H9 (cell line): ENCODE data around the gene TBCK. TPM values are rescaled to one million over a fixed set of nuclear protein-coding genes. Genes with fewer than 3 reads are reported as not detected.

Source experiments
- DNase-seq: peaks from one replicate; pipeline ENCODE4 v3.0.0-alpha.2; 2017
- H2AFZ ChIP-seq: one replicate; pipeline ENCODE4 v1.6.1; 2013; ENCODE audit warnings: mild to moderate bottlenecking, low read length, control low read depth, moderate library complexity
- H2AK5ac ChIP-seq: 2 replicates; pipeline ENCODE4 v1.6.1; 2013; ENCODE audit warnings: low read length, control low read depth, mixed read lengths; ENCODE audit not compliant: insufficient read length
- H2BK120ac ChIP-seq: one replicate; pipeline ENCODE4 v1.6.1; 2013; ENCODE audit warnings: low read depth, mild to moderate bottlenecking, low read length, control low read depth, inconsistent platforms; ENCODE audit not compliant: poor library complexity, severe bottlenecking
- H2BK12ac ChIP-seq: 2 replicates; pipeline ENCODE4 v1.6.1; 2013; ENCODE audit warnings: low read length, control low read depth, mixed read lengths, low read depth; ENCODE audit not compliant: insufficient read length
- H2BK15ac ChIP-seq: 2 replicates; pipeline ENCODE4 v1.6.1; 2013; ENCODE audit warnings: low read depth, low read length, control low read depth
- H2BK20ac ChIP-seq: one replicate; pipeline ENCODE4 v1.6.1; 2013; ENCODE audit warnings: low read depth, mild to moderate bottlenecking, low read length, control low read depth, inconsistent platforms; ENCODE audit not compliant: poor library complexity, severe bottlenecking
- H2BK5ac ChIP-seq: 2 replicates; pipeline ENCODE4 v1.6.1; 2013; ENCODE audit warnings: low read length, control low read depth, mixed read lengths; ENCODE audit not compliant: insufficient read length
- H3K14ac ChIP-seq: 2 replicates; pipeline ENCODE4 v1.6.1; 2013; ENCODE audit warnings: low read length, control low read depth; ENCODE audit not compliant: insufficient read depth
- H3K18ac ChIP-seq: 2 replicates; pipeline ENCODE4 v1.6.1; 2013; ENCODE audit warnings: low read depth, mild to moderate bottlenecking, mixed read lengths, low read length, control low read depth; ENCODE audit not compliant: insufficient read length
- H3K23ac ChIP-seq: 2 replicates; pipeline ENCODE4 v1.6.1; 2013; ENCODE audit warnings: low read length, control low read depth, mixed read lengths, low read depth; ENCODE audit not compliant: insufficient read length
- H3K23me2 ChIP-seq: 2 replicates; pipeline ENCODE4 v1.6.1; 2013; ENCODE audit warnings: low read depth, mild to moderate bottlenecking, mixed read lengths, low read length, control low read depth; ENCODE audit not compliant: insufficient read length, poor library complexity, severe bottlenecking
- H3K27ac ChIP-seq: 2 replicates; pipeline ENCODE4 v1.5.1; 2013; ENCODE audit warnings: low read length, control low read depth, mixed read lengths, low read depth; ENCODE audit not compliant: insufficient read length
- H3K27me3 ChIP-seq: 2 replicates; pipeline ENCODE4 v1.6.1; 2013; ENCODE audit warnings: low read length, control low read depth, inconsistent platforms; ENCODE audit not compliant: insufficient read depth
- H3K4ac ChIP-seq: 2 replicates; pipeline ENCODE4 v1.6.1; 2013; ENCODE audit warnings: low read depth, mild to moderate bottlenecking, control low read depth, inconsistent platforms, low read length, moderate library complexity
- H3K4me1 ChIP-seq: 2 replicates; pipeline ENCODE4 v1.6.1; 2013; ENCODE audit warnings: low read length, control low read depth, inconsistent platforms; ENCODE audit not compliant: insufficient read depth
- H3K4me2 ChIP-seq: 2 replicates; pipeline ENCODE4 v1.6.1; 2013; ENCODE audit warnings: low read length, control low read depth, mixed read lengths; ENCODE audit not compliant: insufficient read length, insufficient read depth
- H3K56ac ChIP-seq: 2 replicates; pipeline ENCODE4 v1.6.1; 2013; ENCODE audit warnings: low read depth, mild to moderate bottlenecking, mixed read lengths, low read length, control low read depth; ENCODE audit not compliant: insufficient read length
- H3K79me1 ChIP-seq: 2 replicates; pipeline ENCODE4 v1.6.1; 2013; ENCODE audit warnings: low read depth, mild to moderate bottlenecking, moderate library complexity, low read length, control low read depth, inconsistent platforms; ENCODE audit not compliant: insufficient read depth, poor library complexity, severe bottlenecking
- H3K79me2 ChIP-seq: 2 replicates; pipeline ENCODE4 v1.6.1; 2013; ENCODE audit warnings: low read length, control low read depth, inconsistent platforms; ENCODE audit not compliant: insufficient read depth
- H3K9ac ChIP-seq: 2 replicates; pipeline ENCODE4 v1.6.1; 2013; ENCODE audit warnings: low read length, control low read depth, mixed read lengths; ENCODE audit not compliant: insufficient read length; ENCODE audit errors: extremely low read depth
- H3K9me3 ChIP-seq: one replicate; pipeline ENCODE4 v1.6.1; 2013; ENCODE audit warnings: low read depth, low read length, inconsistent platforms; ENCODE audit not compliant: control insufficient read depth
- H3T11ph ChIP-seq: one replicate; pipeline ENCODE4 v1.6.1; 2013; ENCODE audit warnings: mild to moderate bottlenecking, low read length, control low read depth, inconsistent platforms
- H4K20me1 ChIP-seq: one replicate; pipeline ENCODE4 v1.6.1; 2013; ENCODE audit not compliant: control insufficient read depth, insufficient read length, insufficient read depth
- H4K5ac ChIP-seq: 2 replicates; pipeline ENCODE4 v1.6.1; 2013; ENCODE audit warnings: low read depth, mild to moderate bottlenecking, mixed read lengths, low read length, control low read depth; ENCODE audit not compliant: insufficient read length
- H4K8ac ChIP-seq: replicated peaks from 2 replicates; pipeline ENCODE4 v1.6.1; 2013; ENCODE audit warnings: low read length, control low read depth, mixed read lengths, low read depth; ENCODE audit not compliant: insufficient read length
- H4K91ac ChIP-seq: 2 replicates; pipeline ENCODE4 v1.6.1; 2013; ENCODE audit warnings: low read depth, mild to moderate bottlenecking, moderate library complexity, mixed read lengths, low read length, control low read depth; ENCODE audit not compliant: insufficient read length
- H3K27ac Mint-ChIP-seq, 3 experiments: 2 replicates in 2 of 3; 3 replicates in 1 of 3; pipeline ENCODE4 v1.8.0; 2020 to 2021; ENCODE audit warnings: mixed read lengths in 3 of 3, mild to moderate bottlenecking in 1 of 3, moderate library complexity in 1 of 3
- H3K27me3 Mint-ChIP-seq: 2 replicates; pipeline ENCODE4 v1.8.0; 2021; ENCODE audit warnings: low read depth, mild to moderate bottlenecking, moderate library complexity, mixed read lengths
- H3K36me3 Mint-ChIP-seq, 3 experiments: 2 replicates in 2 of 3; 3 replicates in 1 of 3; pipeline ENCODE4 v1.8.0; 2020 to 2021; ENCODE audit warnings: low read depth in 3 of 3, mixed read lengths in 3 of 3; ENCODE audit not compliant: insufficient read depth in 1 of 3
- H3K4me1 Mint-ChIP-seq, 2 experiments: 2 replicates each; pipeline ENCODE4 v1.8.0; 2020; ENCODE audit warnings: mixed read lengths in 2 of 2
- H3K4me3 Mint-ChIP-seq, 2 experiments: 2 replicates in 1 of 2; 3 replicates in 1 of 2; pipeline ENCODE4 v1.8.0; 2020 to 2021; ENCODE audit warnings: mild to moderate bottlenecking in 2 of 2, mixed read lengths in 2 of 2, moderate library complexity in 1 of 2
- H3K9me3 Mint-ChIP-seq, 2 experiments: 2 replicates in 1 of 2; 3 replicates in 1 of 2; pipeline ENCODE4 v1.8.0; 2020; ENCODE audit warnings: mild to moderate bottlenecking in 2 of 2, mixed read lengths in 2 of 2, moderate library complexity in 1 of 2
- WGBS: extraction: QIAGEN DNeasy Blood & Tissue Kit; methylation state at CpG from one replicate; pipeline ENCODE4 v1.1.7; 2013; ENCODE audit warnings: missing lambda C conversion rate, low lambda C conversion rate, mixed read lengths; ENCODE audit not compliant: insufficient read length; ENCODE audit errors: extremely low coverage; 5-methylcytosine and 5-hydroxymethylcytosine counted together
- total RNA-seq: library from RNA; stranded (reverse); gene quantifications from 2 replicates; pipeline ENCODE4 v1.2.1, GENCODE V29; 2021
- TF ChIP-seq, protein P1 (sequence below): fragments of 200-600 bp; sonication (generic); conservative IDR thresholded peaks from 3 replicates; pipeline ENCODE4 v1.8.0; 2021; ENCODE audit warnings: antibody characterized with exemption, mild to moderate bottlenecking

TBCK gene
- total RNA-seq, 1 experiment from 2014 or later: 22.1 TPM

DNA sequence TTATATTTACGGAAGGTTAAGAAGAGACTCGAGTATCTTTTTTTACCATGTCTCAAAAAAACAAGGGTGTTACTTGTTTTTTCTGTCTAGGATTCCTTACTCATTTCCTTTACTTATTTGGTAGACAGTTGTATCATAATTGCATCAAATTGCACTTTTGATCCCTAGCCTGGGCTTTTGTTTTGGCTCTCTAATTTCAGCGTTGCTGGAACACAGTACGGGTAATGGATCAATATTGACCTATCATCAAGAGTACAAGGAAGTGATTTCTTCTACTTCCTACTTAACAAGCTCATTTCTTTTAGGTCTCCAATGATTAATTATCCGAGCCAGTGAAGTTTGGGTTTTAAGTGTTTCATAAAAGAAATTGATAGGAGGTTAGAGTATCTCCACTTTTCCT lies 17.2 kb upstream of the TBCK start:
- Mint-ChIP-seq H3K4me3 (no peak overlapping the region), H3K27ac (no peak overlapping the region), H3K9me3 (peaks cover 3 to 4% of the 10 kb centered on the region in 2 experiments; a peak in 3 of 5 replicates), H3K27me3 (no peaks in the 10 kb centered on the region), H3K4me1 (no peaks in the 10 kb centered on the region), H3K36me3 (peaks cover 23 to 60% (median 55%) of the 10 kb centered on the region in 3 experiments)
- Histone ChIP-seq H2BK120ac (no peak overlapping the region), H3K4me2 (no peak overlapping the region), H2BK15ac (no peak overlapping the region), H2BK5ac (no peak overlapping the region), H4K20me1 (no peaks in the 10 kb centered on the region), H2BK20ac (no peak overlapping the region), H2AK5ac (no peak overlapping the region), H3K56ac (no peak overlapping the region), H3K9me3 (no peaks in the 10 kb centered on the region), H2BK12ac (no peak overlapping the region), H3K9ac (no peak overlapping the region), H4K5ac (no peak overlapping the region), H3K23me2 (no peaks in the 10 kb centered on the region), H3K79me2 (no peaks in the 10 kb centered on the region), H3K79me1 (no peaks in the 10 kb centered on the region), H3K27ac (no peak overlapping the region), H2AFZ (no peak overlapping the region), H3K4ac (no peak overlapping the region), H3K23ac (no peak overlapping the region), H3K18ac (no peak overlapping the region), H4K8ac (no peak overlapping the region), H3T11ph (no peak overlapping the region), H3K27me3 (no peaks in the 10 kb centered on the region), H4K91ac (no peak overlapping the region), H3K14ac (no peak overlapping the region), H3K4me1 (no peaks in the 10 kb centered on the region)
- TF ChIP-seq, protein P1, sequence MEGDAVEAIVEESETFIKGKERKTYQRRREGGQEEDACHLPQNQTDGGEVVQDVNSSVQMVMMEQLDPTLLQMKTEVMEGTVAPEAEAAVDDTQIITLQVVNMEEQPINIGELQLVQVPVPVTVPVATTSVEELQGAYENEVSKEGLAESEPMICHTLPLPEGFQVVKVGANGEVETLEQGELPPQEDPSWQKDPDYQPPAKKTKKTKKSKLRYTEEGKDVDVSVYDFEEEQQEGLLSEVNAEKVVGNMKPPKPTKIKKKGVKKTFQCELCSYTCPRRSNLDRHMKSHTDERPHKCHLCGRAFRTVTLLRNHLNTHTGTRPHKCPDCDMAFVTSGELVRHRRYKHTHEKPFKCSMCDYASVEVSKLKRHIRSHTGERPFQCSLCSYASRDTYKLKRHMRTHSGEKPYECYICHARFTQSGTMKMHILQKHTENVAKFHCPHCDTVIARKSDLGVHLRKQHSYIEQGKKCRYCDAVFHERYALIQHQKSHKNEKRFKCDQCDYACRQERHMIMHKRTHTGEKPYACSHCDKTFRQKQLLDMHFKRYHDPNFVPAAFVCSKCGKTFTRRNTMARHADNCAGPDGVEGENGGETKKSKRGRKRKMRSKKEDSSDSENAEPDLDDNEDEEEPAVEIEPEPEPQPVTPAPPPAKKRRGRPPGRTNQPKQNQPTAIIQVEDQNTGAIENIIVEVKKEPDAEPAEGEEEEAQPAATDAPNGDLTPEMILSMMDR: no peak
- no CpG with 5 or more reads among the region's 5 CpGs for WGBS
- DNase-seq: no peak
